ENCODE measurements around the gene APOBEC3A. TPM values are rescaled to one million over a fixed set of nuclear protein-coding genes. Genes with fewer than 3 reads are reported as not detected.
A peak's percentile ranks its signal among the peaks of the same experiment; 100 is the strongest.

APOBEC3A gene
- total RNA-seq, 2 experiments from 2014 or later = not detected

- CTCF ChIA-PET = interaction anchor here (1.0 kb wide), 1 partner anchor 10 kb away, joined by 4 read pairs; no protein-coding TSS in a partner anchor
- intact Hi-C loops (cut with micrococcal nuclease) = no loop called here
- H3K4me1 Mint-ChIP-seq (ENCODE audit: low read depth) = peaks cover 5% of the 10 kb centered on the region
- H3K27me3 Mint-ChIP-seq = peaks cover 9% of the 10 kb centered on the region
- no peak overlapping the region for H3K27ac Mint-ChIP-seq
- no peak for TF ChIP-seq CTCF (IDR thresholded peaks at IDR 0.05)
- H3K36me3 Mint-ChIP-seq (ENCODE audit: low read depth) = no peaks in the 10 kb centered on the region
- peak; percentile 60 for ATAC-seq
- POLR2A ChIA-PET = no interaction called here
- no peaks in the 10 kb centered on the region for H3K9me3 Mint-ChIP-seq
- H3K4me3 Mint-ChIP-seq = no peak overlapping the region
- DNase-seq = no peak
Observed at GRCh38 chr22:38963872-38964271, 6.5 kb downstream of the APOBEC3A start.

- ATAC-seq (no peak), DNase-seq (no peak)
- no peak overlapping the region for H3K4me3 Mint-ChIP-seq
- TF ChIP-seq CTCF (IDR thresholded peaks at IDR 0.05) = no peak
- peaks cover 11% of the 10 kb centered on the region for H3K27me3 Mint-ChIP-seq
- H3K9me3 Mint-ChIP-seq = no peaks in the 10 kb centered on the region
- intact Hi-C loops (cut with micrococcal nuclease) = no loop called here
- H3K27ac Mint-ChIP-seq = no peak overlapping the region
- CTCF ChIA-PET = interaction anchor here (1.0 kb wide), 1 partner anchor 9 kb away, joined by 4 read pairs; no protein-coding TSS in a partner anchor
- peaks cover 5% of the 10 kb centered on the region for H3K4me1 Mint-ChIP-seq (ENCODE audit: low read depth)
- H3K36me3 Mint-ChIP-seq (ENCODE audit: low read depth) = no peaks in the 10 kb centered on the region
- POLR2A ChIA-PET = no interaction called here
Observed at GRCh38 chr22:38964306-38964705, 6.9 kb downstream of the APOBEC3A start.

- peaks cover 5% of the 10 kb centered on the region for H3K4me1 Mint-ChIP-seq (ENCODE audit: low read depth)
- H3K4me3 Mint-ChIP-seq = no peak overlapping the region
- no peaks in the 10 kb centered on the region for H3K9me3 Mint-ChIP-seq
- no peak overlapping the region for H3K27ac Mint-ChIP-seq
- ATAC-seq = no peak
- TF ChIP-seq CTCF (IDR thresholded peaks at IDR 0.05) = no peak
- intact Hi-C loops (cut with micrococcal nuclease) = no loop called here
- POLR2A ChIA-PET = no interaction called here
- CTCF ChIA-PET = no interaction called here
- DNase-seq = no peak
- peaks cover 14% of the 10 kb centered on the region for H3K27me3 Mint-ChIP-seq
- no peaks in the 10 kb centered on the region for H3K36me3 Mint-ChIP-seq (ENCODE audit: low read depth)
Observed at GRCh38 chr22:38964989-38965388, 7.6 kb downstream of the APOBEC3A start.

- H3K4me1 Mint-ChIP-seq (ENCODE audit: low read depth) = peaks cover 5% of the 10 kb centered on the region
- ATAC-seq = no peak
- H3K36me3 Mint-ChIP-seq (ENCODE audit: low read depth) = no peaks in the 10 kb centered on the region
- no peak for TF ChIP-seq CTCF (IDR thresholded peaks at IDR 0.05)
- ChIA-PET CTCF (no interaction called here), POLR2A (interaction anchor here (1.0 kb wide), 1 partner anchor 26 kb away, joined by 3 read pairs; no protein-coding TSS in a partner anchor)
- H3K27me3 Mint-ChIP-seq = peaks cover 18% of the 10 kb centered on the region
- H3K4me3 Mint-ChIP-seq = no peak overlapping the region
- DNase-seq = no peak
- intact Hi-C loops (cut with micrococcal nuclease) = no loop called here
- H3K27ac Mint-ChIP-seq = no peak overlapping the region
- no peaks in the 10 kb centered on the region for H3K9me3 Mint-ChIP-seq
Observed at GRCh38 chr22:38965614-38966379, 8.4 kb downstream of the APOBEC3A start.

GRCh38 chr22:38966380-38966702 is 8.9 kb downstream of the APOBEC3A start:
- Mint-ChIP-seq H3K4me1 (ENCODE audit: low read depth) (peaks cover 5% of the 10 kb centered on the region), H3K27me3 (peaks cover 21% of the 10 kb centered on the region), H3K27ac (no peak overlapping the region), H3K9me3 (no peaks in the 10 kb centered on the region), H3K4me3 (no peak overlapping the region), H3K36me3 (ENCODE audit: low read depth) (no peaks in the 10 kb centered on the region)
- TF ChIP-seq CTCF (IDR thresholded peaks at IDR 0.05) = no peak
- ChIA-PET CTCF (interaction anchor here (0.9 kb wide), 1 partner anchor 39 kb away, joined by 3 read pairs; no protein-coding TSS in a partner anchor), POLR2A (interaction anchor here (1.0 kb wide), 1 partner anchor 27 kb away, joined by 3 read pairs; no protein-coding TSS in a partner anchor)
- DNase-seq (no peak), ATAC-seq (no peak)
- intact Hi-C loops (cut with micrococcal nuclease) = no loop called here

Measured in activated CD8-positive, alpha-beta T cell treated with anti-CD3 and anti-CD28 coated beads for 36 hours (primary cell).